ENCODE measurements around the gene STARD10.

STARD10 gene

DNA sequence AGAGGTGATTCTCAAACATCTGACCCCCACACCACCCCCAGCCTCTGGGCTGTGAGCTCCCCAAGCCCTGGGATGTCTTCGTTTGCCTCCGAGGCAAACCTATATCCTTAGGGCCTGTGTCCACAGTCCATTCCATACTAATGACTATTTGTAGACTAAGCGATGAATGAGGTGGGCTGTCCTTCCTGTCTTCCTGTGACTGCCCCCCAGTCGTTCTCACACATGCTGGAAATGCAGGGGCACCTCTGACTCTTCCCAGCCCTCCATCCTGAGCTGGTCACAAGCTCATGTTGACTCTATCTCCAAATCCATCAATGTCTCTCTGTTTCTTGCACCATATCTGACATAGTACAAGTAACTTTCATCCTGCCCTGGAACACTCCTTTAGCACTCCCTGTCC is 25.1 kb upstream of the STARD10 start:
- TF ChIP-seq CTCF (IDR thresholded peaks at IDR 0.05; ENCODE audit: extremely low read depth, missing control alignments): no peak
- DNase-seq (ENCODE audit: low spot score): no peak

DNA sequence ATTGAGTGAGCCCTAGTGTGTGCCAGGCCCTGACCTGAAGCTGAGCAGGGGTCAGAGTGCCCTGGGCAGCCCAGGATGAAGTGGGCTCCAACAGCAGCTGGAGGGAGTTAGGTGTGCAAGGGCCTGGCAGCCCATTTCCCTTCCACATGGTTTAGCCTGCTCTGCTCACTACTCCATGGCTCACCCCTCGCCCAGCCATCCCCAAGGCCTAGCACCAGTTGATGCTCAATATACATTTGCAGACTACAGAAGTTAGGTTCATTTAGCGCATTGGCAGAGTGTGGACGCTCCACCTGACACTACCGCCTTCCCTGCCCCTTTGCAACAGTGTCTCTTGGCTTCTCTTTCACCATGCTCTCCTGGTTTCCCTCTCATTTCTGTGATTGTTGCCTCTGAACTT is 24.1 kb upstream of the STARD10 start:
- no peak for DNase-seq (ENCODE audit: low spot score)
- TF ChIP-seq CTCF (IDR thresholded peaks at IDR 0.05; ENCODE audit: extremely low read depth, missing control alignments): no peak

DNA sequence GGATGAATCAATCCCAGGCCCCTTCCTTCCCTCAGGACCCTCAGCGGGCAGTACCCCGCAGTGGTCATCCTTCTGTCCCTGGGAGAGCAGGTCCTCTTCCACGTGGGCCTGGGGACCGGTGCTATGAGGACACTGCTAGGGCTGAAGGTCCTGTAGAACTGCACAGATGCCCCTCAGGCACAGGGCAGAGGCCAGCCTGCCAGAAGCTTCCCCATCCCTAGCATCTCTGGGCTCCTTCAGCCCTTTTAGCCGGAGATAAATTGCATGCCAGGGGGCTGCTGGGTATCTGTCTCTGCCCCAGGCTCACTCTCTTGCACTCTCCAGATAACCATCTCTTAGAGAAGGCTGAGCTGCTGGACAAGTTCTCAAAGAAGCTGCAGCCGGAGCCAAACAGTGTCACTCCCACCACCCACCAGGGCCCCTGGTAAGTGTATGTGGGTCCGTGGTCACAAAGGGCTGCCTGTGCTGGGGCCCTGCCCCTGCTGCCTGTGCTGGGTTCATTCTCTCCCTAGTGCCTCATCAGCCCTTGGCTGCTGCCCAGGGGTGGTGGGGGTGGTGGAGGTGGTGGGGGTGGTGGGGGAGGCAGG is 22.6 kb upstream of the STARD10 start:
- TF ChIP-seq CTCF (IDR thresholded peaks at IDR 0.05; ENCODE audit: extremely low read depth, missing control alignments): no peak
- DNase-seq (ENCODE audit: low spot score): no peak

GRCh38 chr11:72815110-72815618 is 21.3 kb upstream of the STARD10 start:
- DNase-seq (ENCODE audit: low spot score): no peak

GRCh38 chr11:72814286-72815109 is 20.7 kb upstream of the STARD10 start, which contains the start of gene ATG16L2:
Gene ATG16L2, plus strand, starts transcription at chr11:72814411. Its CDS starts 35 bp downstream, at chr11:72814446.
- TF ChIP-seq CTCF (IDR thresholded peaks at IDR 0.05; ENCODE audit: extremely low read depth, missing control alignments): no peak
- peak; percentile 97 for DNase-seq (ENCODE audit: low spot score)

More at GRCh38 chr11:72815110-72815618, 21.3 kb upstream of the STARD10 start:
- no peak for TF ChIP-seq CTCF (IDR thresholded peaks at IDR 0.05; ENCODE audit: extremely low read depth, missing control alignments)

- DNase-seq (ENCODE audit: low spot score): peak; percentile 88
- no peak for TF ChIP-seq CTCF (IDR thresholded peaks at IDR 0.05; ENCODE audit: extremely low read depth, missing control alignments)
Observed at GRCh38 chr11:72813740-72814285, 20.0 kb upstream of the STARD10 start.
